GM18502 (cell line): ENCODE measurements around the gene ZNF148.

Experiments used
- ATAC-seq: cut with Tn5 transposase; IDR thresholded peaks from one replicate; pipeline ENCODE4 v1.9.1; 2021; ENCODE audit warnings: mild to moderate bottlenecking; ENCODE audit not compliant: unreplicated experiment, poor library complexity

Gene ZNF148

GRCh38 chr3:125200731-125201139 is 174.4 kb downstream of the ZNF148 start:
- ATAC-seq: peak; percentile 70

GRCh38 chr3:125194849-125195601 is 180.1 kb downstream of the ZNF148 start:
- no peak for ATAC-seq

GRCh38 chr3:125194061-125194848 is 180.9 kb downstream of the ZNF148 start:
- no peak for ATAC-seq

- ATAC-seq: peak; percentile 66
Observed at GRCh38 chr3:125192190-125193035, 182.7 kb downstream of the ZNF148 start.

- no peak for ATAC-seq
Observed at GRCh38 chr3:125191730-125192129, 183.4 kb downstream of the ZNF148 start.

- no peak for ATAC-seq
Observed at GRCh38 chr3:125191256-125191655, 183.9 kb downstream of the ZNF148 start.

- ATAC-seq: no peak
Observed at GRCh38 chr3:125190786-125191185, 184.3 kb downstream of the ZNF148 start.

GRCh38 chr3:125189378-125190165 is 185.6 kb downstream of the ZNF148 start:
- no peak for ATAC-seq

GRCh38 chr3:125188955-125189354 is 186.2 kb downstream of the ZNF148 start:
- ATAC-seq: no peak

GRCh38 chr3:125187599-125187910 is 187.6 kb downstream of the ZNF148 start:
- ATAC-seq: no peak

- no peak for ATAC-seq
Observed at GRCh38 chr3:125186800-125187598, 188.1 kb downstream of the ZNF148 start.

GRCh38 chr3:125186261-125186787 is 188.8 kb downstream of the ZNF148 start:
- peak; percentile 59 for ATAC-seq

- no peak for ATAC-seq
Observed at GRCh38 chr3:125185805-125186204, 189.3 kb downstream of the ZNF148 start.

- ATAC-seq: no peak
Observed at GRCh38 chr3:125179884-125180240, 195.3 kb downstream of the ZNF148 start.

GRCh38 chr3:125179143-125179883 is 195.8 kb downstream of the ZNF148 start:
- peak; percentile 58 for ATAC-seq

- ATAC-seq: no peak
Observed at GRCh38 chr3:125177746-125178145, 197.4 kb downstream of the ZNF148 start.
